HG03558 (cell line): ENCODE results near the gene PRR33.

Experiments used
- ATAC-seq: cut with Tn5 transposase; IDR thresholded peaks from one replicate; pipeline ENCODE4 v1.9.1; 2021; ENCODE audit warnings: moderate number of reproducible peaks; ENCODE audit not compliant: unreplicated experiment; ENCODE audit errors: extremely low read depth

The PRR33 gene

DNA sequence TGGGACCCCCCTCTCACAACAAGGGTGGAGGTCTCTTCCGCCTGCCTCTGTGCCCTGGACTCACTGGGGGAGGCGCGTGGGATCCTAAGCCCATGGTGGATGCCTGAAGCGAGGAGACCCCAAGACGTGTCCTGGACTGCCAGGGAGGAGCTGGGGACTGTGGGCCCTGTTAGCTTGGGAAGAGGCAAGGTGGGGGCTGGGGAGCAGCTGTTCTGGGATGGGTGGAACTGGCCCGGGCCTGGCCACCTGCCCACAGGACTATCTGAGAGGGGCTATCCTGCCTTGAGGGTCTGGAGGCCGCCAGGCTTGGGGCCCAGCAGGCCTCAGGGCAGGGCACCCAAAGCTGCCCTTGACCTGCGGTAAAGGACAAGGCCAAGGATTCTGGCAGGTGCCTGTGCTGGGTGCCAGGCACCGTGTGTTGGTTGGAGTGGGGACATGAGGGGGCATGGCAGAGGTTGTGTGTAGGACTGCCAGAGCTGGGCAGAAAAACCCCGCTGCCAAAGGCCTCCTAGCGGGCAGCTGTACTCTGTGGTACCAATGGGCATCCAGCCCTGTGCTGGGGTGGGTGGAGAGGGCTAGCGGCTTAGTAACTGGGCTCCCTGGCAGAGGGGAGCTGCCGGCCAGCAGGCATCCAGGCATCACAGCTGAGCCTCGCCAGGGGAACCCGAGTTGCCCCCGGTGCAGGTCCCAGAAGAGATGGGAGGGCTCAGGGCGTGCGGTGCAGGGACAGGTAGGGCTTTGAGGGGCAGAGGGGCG, 38.1 kb downstream of the PRR33 start:
- no peak for ATAC-seq

DNA sequence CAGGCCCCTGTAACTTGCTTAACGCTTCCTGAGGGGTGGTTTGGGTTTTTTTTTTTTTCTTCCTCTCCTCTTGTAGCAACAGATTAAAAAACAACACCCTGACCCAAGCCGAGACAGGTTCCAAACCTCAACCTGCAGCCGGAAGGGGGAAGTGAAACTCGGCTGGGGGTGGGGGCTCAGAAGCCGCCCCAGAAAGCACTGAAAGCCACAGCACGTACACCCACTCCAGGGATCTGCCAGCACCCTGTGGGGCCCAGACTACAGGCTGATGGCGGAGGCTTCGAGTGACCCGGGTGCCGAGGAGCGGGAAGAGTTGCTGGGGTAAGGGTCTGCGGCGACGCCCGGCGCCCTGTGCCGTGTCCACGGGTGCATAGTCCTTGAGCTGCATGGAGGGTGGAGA, 38.8 kb downstream of the PRR33 start, which contains the start of gene LSP1:
LSP1 (plus strand) TSS at position 208 of the 400 bp plus-strand sequence; CDS start at position 269, 61 bp downstream.
- no peak for ATAC-seq

GRCh38 chr11:1852271-1852876, 39.3 kb downstream of the PRR33 start:
- no peak for ATAC-seq

- no peak for ATAC-seq
These were observed 40.1 kb downstream of the PRR33 start for GRCh38 chr11:1851468-1852180.

DNA sequence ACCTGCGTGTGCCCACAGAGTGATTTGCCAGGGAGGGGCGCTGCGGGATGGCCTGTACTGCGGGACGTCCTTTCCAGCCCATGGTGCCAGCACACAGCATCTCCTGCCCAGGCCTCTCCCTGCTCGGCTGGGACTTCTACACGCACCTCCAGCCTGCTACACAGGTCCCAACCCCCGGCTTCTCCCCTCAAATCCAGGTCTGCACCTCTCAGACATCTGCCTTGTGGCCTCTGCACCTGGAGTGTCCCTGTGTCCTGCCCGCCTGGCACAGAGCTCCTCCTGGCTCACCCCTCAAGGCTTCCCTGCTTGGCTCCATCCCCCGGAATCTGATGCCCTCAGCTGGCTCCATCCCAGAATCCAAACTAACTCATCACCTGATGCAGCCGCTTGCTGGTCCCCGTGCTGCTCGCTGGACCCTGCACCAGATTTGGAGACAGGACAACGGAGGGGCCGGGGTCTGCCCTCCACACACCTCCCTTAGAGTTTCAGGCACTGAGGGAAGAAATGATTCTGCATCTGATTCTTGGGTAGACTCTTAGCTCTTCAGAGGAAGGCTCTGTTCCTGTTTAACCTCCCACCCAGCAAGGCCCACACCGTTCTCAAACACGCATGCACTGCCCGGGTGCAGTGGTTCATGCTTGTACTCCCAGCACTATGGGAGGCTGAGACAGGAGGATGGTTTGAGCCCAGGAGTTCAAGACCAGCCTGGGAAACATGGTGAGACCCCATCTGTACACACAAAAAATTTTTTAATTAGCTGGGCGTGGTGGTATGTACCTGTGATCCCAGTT, 42.9 kb downstream of the PRR33 start:
- no peak for ATAC-seq

DNA sequence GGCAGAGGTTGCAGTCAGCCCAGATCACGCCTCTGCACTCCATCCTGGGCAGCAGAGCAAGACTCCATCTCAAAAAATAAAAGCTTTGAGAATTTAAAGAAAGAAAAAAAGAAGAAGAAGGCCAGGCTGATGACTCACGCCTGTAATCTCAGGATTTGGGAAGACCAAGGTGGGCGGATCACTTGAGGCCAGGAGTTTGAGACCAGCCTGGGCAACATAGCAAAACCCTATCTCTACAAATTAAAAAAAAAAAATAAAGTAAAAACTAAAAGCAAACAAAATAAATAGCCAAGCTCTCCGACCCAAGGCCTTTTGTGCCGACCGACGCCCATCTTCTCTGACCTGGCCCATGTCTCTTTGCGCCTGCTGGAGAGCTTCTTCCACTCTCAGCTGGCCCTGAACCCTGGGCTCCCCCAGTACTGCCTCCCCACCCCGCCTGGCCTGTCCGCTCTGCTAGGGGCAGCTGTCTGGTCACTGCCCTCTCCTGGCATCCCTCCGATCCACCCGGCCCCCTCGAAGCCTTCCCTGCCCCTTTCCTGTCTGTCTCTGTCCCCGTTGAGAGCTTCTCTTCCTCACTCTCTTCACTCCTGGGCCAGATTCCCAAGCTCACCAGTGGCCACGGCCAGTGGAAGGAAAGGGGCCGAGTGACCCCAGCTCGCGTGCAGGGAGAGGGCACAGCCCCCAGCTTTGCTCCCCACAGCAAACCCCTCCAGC, 43.6 kb downstream of the PRR33 start:
- ATAC-seq = no peak

DNA sequence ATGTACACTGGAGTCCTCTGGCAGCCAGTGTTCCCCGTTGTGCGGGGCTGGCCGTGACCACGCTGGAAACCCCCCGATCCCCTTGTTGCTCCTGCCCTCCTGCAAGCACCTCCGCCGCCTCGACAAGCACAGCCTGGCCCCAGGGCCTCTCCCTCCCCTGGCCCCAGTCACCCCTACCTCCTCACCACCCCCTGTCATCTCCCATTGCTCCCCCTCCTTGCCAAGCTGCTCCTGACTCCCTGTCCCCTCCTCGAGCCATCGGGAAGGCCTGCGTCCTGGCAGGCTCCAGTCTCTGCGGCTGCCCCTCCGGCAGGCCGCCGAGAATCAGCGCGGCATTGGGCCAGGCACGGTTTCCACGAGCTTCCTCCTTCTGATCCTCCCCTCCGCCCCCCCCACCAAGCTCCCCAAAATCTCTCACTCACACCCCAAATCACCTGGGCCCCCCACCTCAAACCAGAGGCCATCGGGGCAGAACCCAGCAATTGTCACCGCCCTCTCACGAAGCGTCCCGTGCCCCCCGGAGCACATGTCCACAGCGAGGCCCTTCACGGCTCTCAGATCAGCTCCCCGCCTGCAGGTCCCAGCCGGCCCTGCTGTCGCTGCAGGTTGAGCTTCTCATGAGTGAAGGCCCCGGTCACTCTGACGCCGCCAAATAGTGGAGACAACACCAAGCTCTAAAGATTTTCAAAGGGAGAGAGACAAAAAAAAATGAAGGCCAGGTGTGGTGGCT, 44.5 kb downstream of the PRR33 start:
- ATAC-seq = no peak

GRCh38 chr11:1846453-1846932, 45.2 kb downstream of the PRR33 start:
- ATAC-seq = no peak

DNA sequence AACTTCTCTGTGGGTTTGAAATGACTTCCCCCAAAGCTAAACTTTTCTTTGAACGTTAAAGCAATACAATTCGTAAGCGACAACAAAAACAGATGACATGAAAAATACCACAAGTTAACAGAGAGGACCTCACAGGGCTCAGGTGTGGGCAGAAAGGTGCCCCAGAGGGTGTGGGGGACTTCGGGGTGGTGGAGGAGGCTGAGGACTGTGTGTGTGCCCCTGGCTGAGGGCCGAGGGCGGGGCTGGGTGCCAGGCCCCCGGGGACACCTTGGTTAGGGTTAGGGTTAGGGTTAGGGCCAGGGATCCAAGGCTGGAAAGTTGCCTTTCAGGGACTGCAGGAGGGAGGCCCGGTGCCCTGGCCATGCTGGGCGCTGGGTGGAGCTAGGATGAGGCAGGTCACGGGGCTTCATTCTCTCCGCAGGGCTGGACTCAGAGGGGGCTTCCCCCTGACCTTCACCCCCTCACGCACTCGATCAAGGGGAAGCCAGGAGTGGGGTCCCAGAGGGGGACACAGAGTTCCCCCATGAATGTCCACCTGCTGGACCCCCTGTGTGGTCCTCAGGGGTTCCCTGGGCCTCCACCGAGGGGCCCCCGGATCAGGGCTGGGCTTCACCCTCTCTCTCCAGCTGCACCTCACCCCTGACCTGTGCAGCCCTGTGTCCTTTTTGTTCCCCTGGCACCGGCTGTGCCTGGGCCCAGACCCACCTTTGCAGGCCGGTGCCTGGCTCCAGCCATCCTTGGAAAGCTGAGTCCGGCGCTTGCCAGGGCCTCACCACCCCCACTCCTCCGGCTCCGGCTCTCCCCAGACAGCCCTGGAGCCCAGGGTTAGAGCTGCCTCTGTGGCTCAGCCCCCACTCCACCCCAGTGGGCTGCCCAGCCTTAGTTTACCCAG, 45.9 kb downstream of the PRR33 start:
- no peak for ATAC-seq

DNA sequence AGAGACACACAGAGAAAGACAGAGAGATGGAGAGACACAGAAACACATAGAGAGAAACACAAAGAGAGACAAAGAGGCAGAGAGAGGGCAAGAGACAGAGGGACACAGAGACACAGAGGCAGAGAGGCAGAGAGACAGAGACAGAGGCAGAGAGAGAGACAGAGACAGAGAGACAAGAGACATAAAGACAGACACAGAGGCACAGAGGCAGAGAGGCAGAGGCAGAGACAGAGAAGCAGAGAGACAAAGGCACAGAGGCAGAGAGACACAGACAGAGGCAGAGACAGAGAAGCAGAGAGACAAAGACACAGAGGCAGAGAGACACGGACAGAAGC, 46.6 kb downstream of the PRR33 start:
- no peak for ATAC-seq

DNA sequence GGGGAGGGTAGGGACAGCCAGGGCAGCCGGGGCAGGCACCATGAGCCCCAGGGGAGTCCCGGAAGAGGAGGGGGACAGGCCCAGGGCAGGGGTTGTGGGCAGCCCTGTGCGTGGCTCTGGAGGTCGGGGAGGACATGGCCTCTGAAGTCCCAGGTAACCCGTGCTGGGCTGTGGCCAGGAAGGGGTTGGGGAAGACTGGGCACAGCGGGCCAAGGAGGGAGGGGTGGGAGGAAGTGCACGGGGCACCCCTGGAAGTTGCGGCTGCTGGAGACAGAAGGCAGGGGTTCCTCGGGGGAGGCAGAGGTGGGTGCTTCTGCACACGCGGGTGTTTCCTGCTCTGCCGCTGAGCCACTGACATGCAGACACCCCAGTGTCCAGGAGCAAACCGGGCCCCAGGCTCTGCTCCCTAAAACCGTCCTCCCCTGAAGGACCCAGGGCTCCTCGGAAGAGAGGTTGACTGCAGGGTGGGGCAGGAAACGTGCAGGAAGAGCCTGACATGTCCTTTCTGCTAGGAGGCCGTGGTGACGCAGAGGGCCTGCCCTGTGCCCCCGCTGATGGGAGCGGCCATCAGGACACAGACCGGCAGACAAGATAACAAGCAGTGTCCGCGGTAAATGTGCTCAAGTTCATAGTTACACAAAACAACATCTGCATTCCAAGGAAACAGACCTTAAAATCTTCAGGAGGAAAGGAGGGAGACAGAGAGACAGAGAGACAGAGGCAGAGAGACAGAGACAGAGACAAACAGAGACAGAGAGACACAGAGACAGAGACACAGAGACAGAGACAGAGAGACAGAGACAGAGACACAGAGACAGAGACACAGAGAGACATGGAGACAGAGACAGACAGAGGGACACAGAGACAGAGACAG, 47.2 kb downstream of the PRR33 start:
- ATAC-seq = no peak

DNA sequence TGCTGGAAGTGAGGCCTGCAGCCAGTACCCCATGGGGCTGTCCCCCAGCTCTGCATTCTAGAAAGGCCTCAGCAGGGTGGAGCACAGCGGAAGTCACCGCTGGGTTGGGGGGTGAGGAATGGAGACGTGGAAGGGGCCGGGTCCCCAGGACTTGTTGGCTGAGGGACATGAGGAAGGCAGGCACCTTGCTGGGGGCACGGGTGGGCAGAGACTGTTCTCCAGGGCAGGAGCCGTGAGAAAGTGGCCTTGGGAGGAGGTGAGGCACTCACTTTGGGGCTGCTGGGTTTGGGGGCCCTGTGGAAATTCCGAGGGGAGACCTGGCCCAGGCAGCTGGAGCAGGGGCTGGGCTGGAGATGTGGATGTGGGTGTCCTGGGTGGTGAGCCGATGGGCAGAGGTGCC, 47.9 kb downstream of the PRR33 start:
- no peak for ATAC-seq

DNA sequence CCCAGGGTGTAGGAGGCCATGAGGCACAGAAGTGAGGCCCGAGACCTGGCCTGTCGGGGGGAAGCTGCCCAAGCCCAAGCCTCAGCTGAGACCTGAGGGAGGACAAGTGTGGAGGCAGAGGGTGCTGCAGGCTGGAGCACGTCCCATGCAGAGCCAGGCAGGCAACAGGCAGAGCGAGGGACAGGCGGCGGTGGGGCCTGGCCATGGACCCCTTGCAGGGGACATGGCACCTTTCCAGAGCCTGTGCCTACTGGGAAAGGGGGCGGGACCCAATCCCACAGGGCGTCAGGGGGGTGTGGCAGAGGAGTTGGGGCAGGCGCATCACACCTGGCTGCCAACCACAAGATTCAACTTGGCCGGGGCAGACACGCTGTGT, 48.6 kb downstream of the PRR33 start:
- no peak for ATAC-seq

GRCh38 chr11:1842149-1843097, 49.3 kb downstream of the PRR33 start:
- no peak for ATAC-seq

DNA sequence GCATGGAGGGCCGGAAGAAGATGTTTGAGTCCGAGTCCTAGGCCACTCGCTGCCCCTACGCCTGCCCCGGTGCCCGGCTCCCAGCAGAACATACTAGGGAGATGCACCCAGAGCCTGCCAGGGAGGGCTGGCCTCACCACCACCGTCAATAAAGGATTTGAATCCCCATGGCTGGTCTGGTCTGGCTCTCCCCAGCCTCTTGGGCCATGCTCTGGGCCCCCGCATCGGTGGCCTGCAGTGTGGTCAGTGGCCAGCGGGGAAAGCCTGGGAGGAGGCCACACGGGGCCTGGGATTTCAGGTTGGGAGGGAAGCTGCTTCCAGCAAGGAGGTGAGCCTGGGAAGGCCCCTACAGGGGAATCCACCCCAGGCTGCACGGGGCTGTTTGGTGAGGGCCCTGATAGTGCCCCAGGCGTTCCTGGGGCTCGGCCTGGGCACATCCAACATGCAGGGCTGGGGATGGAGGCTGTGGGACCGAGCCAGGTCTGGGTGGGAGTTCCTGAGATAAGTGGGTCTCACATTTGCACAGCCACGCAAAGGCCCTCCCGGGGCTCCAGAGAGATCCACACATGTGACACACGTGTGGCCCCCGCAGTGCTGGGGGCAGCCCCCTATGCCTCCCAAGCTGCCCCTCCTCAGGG, 50.1 kb downstream of the PRR33 start:
- no peak for ATAC-seq
